HG03354 (cell line): Measurements from ENCODE around the gene NAALADL2.
"Not testable (repeated sequence)": the region's sequence is repeated elsewhere in the genome, so short reads cannot be mapped to it uniquely, and the experiment has no call there.

Experiments used
- ATAC-seq: cut with Tn5 transposase; IDR thresholded peaks from one replicate; pipeline ENCODE4 v1.9.1; 2021; ENCODE audit warnings: mild to moderate bottlenecking; ENCODE audit not compliant: unreplicated experiment, poor library complexity, severe bottlenecking

The NAALADL2 gene

DNA sequence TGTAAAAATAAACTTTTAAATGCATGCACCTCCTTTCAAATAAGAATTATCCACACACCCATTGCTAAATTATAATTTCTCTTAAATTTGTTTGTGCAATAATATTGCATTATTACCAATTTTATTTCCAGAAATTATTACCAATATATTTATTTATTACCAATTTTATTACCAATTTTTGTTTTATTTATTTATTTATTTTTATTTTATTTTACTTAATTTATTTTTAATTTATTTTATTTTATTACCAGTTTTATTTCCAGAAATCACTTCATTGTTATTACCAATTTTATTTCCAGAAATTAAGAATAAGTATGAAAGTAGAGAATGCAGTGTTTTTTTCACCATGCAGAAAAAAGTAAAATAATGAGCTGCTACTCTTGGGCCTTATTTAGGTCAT lies 525.4 kb downstream of the NAALADL2 start:
- no peak for ATAC-seq

GRCh38 chr3:175386630-175387029 lies 527.5 kb downstream of the NAALADL2 start:
- ATAC-seq: no peak

- no peak for ATAC-seq
These were observed 530.4 kb downstream of the NAALADL2 start for GRCh38 chr3:175389560-175389959.

DNA sequence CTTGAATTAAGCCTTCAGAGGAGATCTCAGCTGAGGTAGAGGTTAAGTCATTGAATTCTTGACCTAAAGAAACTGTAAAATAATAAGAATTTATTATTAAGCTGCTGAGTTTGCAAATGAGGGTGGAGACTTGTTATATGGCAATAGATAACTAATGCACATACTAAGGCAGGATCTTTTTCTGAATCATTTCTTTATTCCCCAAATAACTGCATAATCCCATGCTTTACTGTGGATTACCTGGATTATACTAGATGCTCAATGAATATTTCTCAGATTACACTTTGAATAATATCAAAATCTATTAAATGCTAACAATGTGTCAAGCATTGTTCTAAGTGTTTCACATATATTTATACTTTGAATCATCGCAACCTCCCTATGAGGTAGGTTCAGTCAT lies 532.5 kb downstream of the NAALADL2 start:
- no peak for ATAC-seq

GRCh38 chr3:175392653-175393052 lies 533.5 kb downstream of the NAALADL2 start:
- ATAC-seq: no peak

DNA sequence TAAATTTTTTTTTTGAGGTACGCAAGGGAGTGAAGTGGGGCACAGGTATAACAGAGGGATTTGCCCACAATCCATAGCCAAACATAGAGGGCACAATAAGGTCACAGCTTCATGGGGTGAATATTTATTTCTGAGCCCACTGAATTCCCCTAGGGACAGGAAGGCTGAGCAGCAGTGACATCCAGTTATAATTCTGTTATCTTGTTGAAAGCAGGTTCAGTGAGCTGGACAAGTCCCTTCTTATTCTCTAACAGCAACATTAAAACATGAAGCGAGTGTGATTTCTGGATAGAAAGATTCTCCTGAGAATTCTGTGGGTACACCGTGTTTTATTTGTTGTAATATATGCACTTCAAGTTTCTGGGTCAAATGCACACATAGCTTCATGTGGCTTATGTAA lies 538.2 kb downstream of the NAALADL2 start:
- no peak for ATAC-seq

DNA sequence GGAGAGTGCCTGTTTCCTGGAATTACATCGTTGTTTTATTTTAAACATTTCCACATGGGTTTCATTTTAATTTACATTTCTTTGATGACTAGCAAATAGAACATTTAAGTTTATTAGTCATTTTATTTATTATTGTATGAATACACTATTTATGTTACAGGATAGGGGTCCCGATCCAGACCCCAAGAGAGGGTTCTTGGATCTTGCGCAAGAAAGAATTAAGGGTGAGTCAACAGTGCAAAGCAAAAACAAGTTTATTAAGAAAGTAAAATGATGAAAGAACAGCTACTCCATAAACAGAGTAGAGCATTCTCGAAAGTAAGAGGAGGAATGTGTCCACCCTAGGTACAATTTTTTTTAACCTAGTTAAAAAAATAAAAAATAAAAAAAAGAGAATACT lies 539.5 kb downstream of the NAALADL2 start:
- ATAC-seq: no peak

GRCh38 chr3:175399156-175399840 lies 540.2 kb downstream of the NAALADL2 start:
- ATAC-seq: no peak

GRCh38 chr3:175404027-175404426 lies 544.9 kb downstream of the NAALADL2 start:
- ATAC-seq: no peak

- ATAC-seq: no peak
These were observed 545.5 kb downstream of the NAALADL2 start for GRCh38 chr3:175404621-175405020.

DNA sequence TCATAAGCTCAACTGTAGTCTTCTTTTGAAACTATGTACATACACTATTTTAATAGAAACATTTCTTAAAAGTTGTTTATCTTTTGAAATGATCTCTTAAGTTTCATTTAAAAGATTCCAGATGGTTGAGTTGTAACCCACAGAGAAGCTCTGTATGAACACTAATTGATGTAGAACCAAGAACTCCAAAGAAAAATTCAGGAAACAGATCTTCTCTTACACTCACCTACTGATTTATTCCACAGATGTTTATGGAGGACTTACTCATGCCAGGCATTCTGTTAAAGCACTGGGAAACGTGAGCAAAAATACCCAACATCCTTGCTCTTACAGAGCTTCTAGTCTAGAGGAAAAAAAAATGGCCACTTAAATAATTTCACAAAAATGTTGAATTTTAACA lies 551.1 kb downstream of the NAALADL2 start:
- ATAC-seq: no peak

DNA sequence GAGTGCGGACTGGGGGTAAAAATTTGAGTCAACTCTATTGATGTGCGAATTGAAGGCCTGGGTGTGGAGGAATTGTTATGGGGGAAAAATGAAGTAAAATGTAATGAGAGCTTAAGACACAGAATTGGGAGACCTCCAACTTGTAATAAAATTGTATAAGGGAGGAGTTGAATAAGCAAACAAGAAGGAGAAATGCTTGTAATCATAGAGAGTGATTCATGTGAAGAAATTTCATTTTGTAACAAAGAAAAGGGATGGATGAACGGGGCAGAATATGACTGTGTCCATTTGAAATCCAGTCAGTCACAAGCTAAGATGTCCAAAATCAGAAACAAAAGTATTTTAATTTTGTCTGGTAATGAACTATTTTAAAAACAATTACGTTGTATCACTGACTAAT lies 552.3 kb downstream of the NAALADL2 start:
- ATAC-seq: no peak

GRCh38 chr3:175411946-175412345 lies 552.8 kb downstream of the NAALADL2 start:
- ATAC-seq: no peak

- no peak for ATAC-seq
These were observed 554.8 kb downstream of the NAALADL2 start for GRCh38 chr3:175413926-175414325.

- ATAC-seq: no peak
These were observed 557.5 kb downstream of the NAALADL2 start for GRCh38 chr3:175416600-175416999.

- ATAC-seq: no peak
These were observed 558.3 kb downstream of the NAALADL2 start for GRCh38 chr3:175417426-175417825.

GRCh38 chr3:175421902-175422301 lies 562.8 kb downstream of the NAALADL2 start:
- ATAC-seq: no peak

DNA sequence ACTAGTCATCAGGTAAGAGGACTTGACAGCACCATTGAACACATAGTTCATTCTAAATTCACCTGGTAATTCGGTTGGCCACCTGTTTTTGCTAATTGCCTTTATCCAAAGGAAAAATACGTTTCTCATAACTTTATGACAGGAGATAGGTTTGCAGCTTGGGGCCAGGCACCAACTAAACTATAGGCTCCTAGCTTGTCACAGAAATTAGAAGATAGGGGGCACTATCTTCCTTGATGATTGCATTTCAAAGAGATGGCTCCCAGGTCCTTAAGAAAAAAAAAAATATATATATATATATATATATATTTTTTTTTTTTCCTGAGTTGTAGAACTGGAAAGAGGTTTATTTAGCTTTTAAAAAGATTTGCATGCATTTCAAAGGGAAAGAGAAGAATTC lies 563.6 kb downstream of the NAALADL2 start:
- no peak for ATAC-seq

DNA sequence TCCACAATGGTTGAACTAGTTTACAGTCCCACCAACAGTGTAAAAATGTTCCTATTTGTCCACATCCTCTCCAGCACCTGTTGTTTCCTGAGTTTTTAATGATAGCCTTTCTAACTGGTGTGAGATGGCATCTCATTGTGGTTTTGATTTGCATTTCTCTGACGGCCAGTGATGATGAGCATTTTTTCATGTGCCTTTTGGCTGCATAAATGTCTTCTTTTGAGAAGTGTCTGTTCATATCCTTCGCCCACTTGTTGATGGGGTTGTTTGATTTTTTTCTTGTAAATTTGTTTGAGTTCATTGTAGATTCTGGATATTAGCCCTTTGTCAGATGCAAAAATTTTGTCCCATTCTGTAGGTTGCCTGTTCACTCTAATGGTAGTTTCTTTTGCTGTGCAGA lies 564.7 kb downstream of the NAALADL2 start:
- not testable (repeated sequence) for ATAC-seq

- ATAC-seq: no peak
These were observed 567.7 kb downstream of the NAALADL2 start for GRCh38 chr3:175426805-175427204.

GRCh38 chr3:175428466-175428865 lies 569.3 kb downstream of the NAALADL2 start:
- no peak for ATAC-seq
